SK-N-SH (cell line): Measurements from ENCODE around the gene FAM114A1. TPM values are rescaled to one million over a fixed set of nuclear protein-coding genes. Genes with fewer than 3 reads are reported as not detected.

Source experiments
- CTCF ChIA-PET: fragments of 300-600, 350-600 bp; formaldehyde crosslinking; extraction: SDS; loops from one replicate; lab custom pipeline; 2021; lab: Yijun Ruan, JAX
- POLR2A ChIA-PET: fragments of 350-600 bp; sonication (Branson Sonifier 250); formaldehyde crosslinking; extraction: SDS; loops from one replicate; lab custom pipeline; 2020; ENCODE audit warnings: antibody characterized with exemption, inconsistent platforms; lab: Yijun Ruan, JAX
- DNase-seq: peaks from one replicate; pipeline ENCODE4 v3.0.0; 2012
- H2AFZ ChIP-seq: fragments of 200-600 bp; sonication (generic); 2 replicates; pipeline ENCODE4 v1.8.1; 2016; ENCODE audit warnings: antibody characterized with exemption, mild to moderate bottlenecking, low read depth
- H3F3A ChIP-seq: fragments of 200-600 bp; sonication (generic); replicated peaks from 2 replicates; pipeline ENCODE3; 2016; ENCODE audit warnings: antibody characterized with exemption, mild to moderate bottlenecking; ENCODE audit not compliant: insufficient read depth
- H3K27ac ChIP-seq, 2 experiments: fragments of 200-500 bp in 1 of 2; fragments of 200-600 bp in 1 of 2; sonication (Bioruptor generic) in 1 of 2; sonication (generic), shearing (Covaris generic) in 1 of 2; 2 replicates each; pipeline versions ENCODE4 v1.5.1 to v1.6.1; 2014 to 2016; ENCODE audit warnings: low read depth in 2 of 2, inconsistent platforms in 1 of 2, low read length in 1 of 2, mild to moderate bottlenecking in 1 of 2, mixed read lengths in 1 of 2
- H3K27me3 ChIP-seq: fragments of 200-600 bp; sonication (generic), shearing (Covaris generic); 2 replicates; pipeline ENCODE4 v1.6.1; 2016; ENCODE audit warnings: mixed run types; ENCODE audit not compliant: insufficient read depth
- H3K36me3 ChIP-seq, 2 experiments: fragments of 200-500 bp in 1 of 2; fragments of 200-600 bp in 1 of 2; sonication (Bioruptor generic) in 1 of 2; sonication (generic) in 1 of 2; replicated peaks in 1 of 2; 2 replicates each; pipeline versions ENCODE3 to v1.5.1; 2014 to 2016; ENCODE audit warnings: low read length in 1 of 2, mild to moderate bottlenecking in 1 of 2; ENCODE audit not compliant: insufficient read depth in 2 of 2, control insufficient read depth in 1 of 2
- H3K4me1 ChIP-seq, 2 experiments: fragments of 200-500 bp in 1 of 2; fragments of 200-600 bp in 1 of 2; sonication (Bioruptor generic) in 1 of 2; sonication (generic), shearing (Covaris generic) in 1 of 2; 2 replicates each; pipeline versions ENCODE4 v1.5.1 to v1.6.1; 2014 to 2016; ENCODE audit warnings: low read depth in 1 of 2, low read length in 1 of 2, mixed run types in 1 of 2; ENCODE audit not compliant: insufficient read depth in 2 of 2, control insufficient read depth in 1 of 2
- H3K4me2 ChIP-seq: fragments of 200-600 bp; sonication (generic), shearing (Covaris generic); 2 replicates; pipeline ENCODE4 v1.6.1; 2017; ENCODE audit warnings: mixed run types
- H3K4me3 ChIP-seq, 2 experiments: fragments of 200-500 bp in 1 of 2; fragments of 200-600 bp in 1 of 2; sonication (Bioruptor generic) in 1 of 2; sonication (generic), shearing (Covaris generic) in 1 of 2; 2 replicates each; pipeline versions ENCODE4 v1.5.1 to v1.8.1; 2014 to 2016; ENCODE audit warnings: low read depth in 2 of 2, inconsistent platforms in 1 of 2, low read length in 1 of 2, mild to moderate bottlenecking in 1 of 2, mixed read lengths in 1 of 2, moderate library complexity in 1 of 2
- H3K79me2 ChIP-seq: fragments of 200-600 bp; sonication (generic); 2 replicates; pipeline ENCODE4 v1.8.1; 2017; ENCODE audit warnings: mild to moderate bottlenecking; ENCODE audit not compliant: insufficient read depth
- H3K9ac ChIP-seq: fragments of 200-600 bp; sonication (generic); 2 replicates; pipeline ENCODE4 v1.6.1; 2017; ENCODE audit warnings: mixed run types
- H3K9me2 ChIP-seq: fragments of 200-600 bp; sonication (generic); 2 replicates; pipeline ENCODE4 v1.6.1; 2017; ENCODE audit warnings: mixed run types
- H3K9me3 ChIP-seq: fragments of 200-600 bp; sonication (generic); 2 replicates; pipeline ENCODE4 v1.6.1; 2017; ENCODE audit warnings: mixed run types, mild to moderate bottlenecking, moderate library complexity
- H4K20me1 ChIP-seq: fragments of 200-600 bp; sonication (generic); 2 replicates; pipeline ENCODE4 v1.6.1; 2017; ENCODE audit warnings: mild to moderate bottlenecking, mixed run types; ENCODE audit not compliant: insufficient read depth
- ELF1 ChIP-seq: IDR thresholded peaks from 2 replicates; pipeline ENCODE4 v1.4.0; 2012
- EP300 ChIP-seq, 2 experiments: IDR thresholded peaks; 2 replicates each; pipeline versions ENCODE4 v1.4.0 to v1.6.1; 2012; ENCODE audit warnings: borderline replicate concordance in 1 of 2, low read depth in 1 of 2, low read length in 1 of 2
- EZH2phosphoT487 ChIP-seq: fragments of 200-600 bp; sonication (generic); IDR thresholded peaks from 2 replicates; pipeline ENCODE4 v1.6.1; 2017; ENCODE audit warnings: low read depth, mixed run types, mild to moderate bottlenecking, antibody characterized with exemption, moderate library complexity, borderline replicate concordance
- FOXJ3 ChIP-seq: sonication (generic); formaldehyde crosslinking; IDR thresholded peaks from 2 replicates; pipeline ENCODE4 v1.5.1; 2020; ENCODE audit warnings: mild to moderate bottlenecking, missing genetic modification reagents
- FOXM1 ChIP-seq: IDR thresholded peaks from 2 replicates; pipeline ENCODE4 v1.4.0; 2012; ENCODE audit warnings: low read depth, mild to moderate bottlenecking
- GABPA ChIP-seq: IDR thresholded peaks from 2 replicates; pipeline ENCODE4 v1.4.0; 2012; ENCODE audit warnings: low read depth, mild to moderate bottlenecking
- NRF1 ChIP-seq: IDR thresholded peaks from 2 replicates; pipeline ENCODE4 v1.6.1; 2012; ENCODE audit warnings: low read depth, mild to moderate bottlenecking, low read length
- PBX3 ChIP-seq: IDR thresholded peaks from 2 replicates; pipeline ENCODE4; 2012
- RFX5 ChIP-seq: IDR thresholded peaks from 2 replicates; pipeline ENCODE4 v1.6.1; 2012; ENCODE audit warnings: mild to moderate bottlenecking, improper control_type of control experiment, low read length
- SIN3A ChIP-seq: IDR thresholded peaks from 2 replicates; pipeline ENCODE4 v1.6.1; 2012; ENCODE audit warnings: low read depth, mild to moderate bottlenecking, low read length, moderate library complexity, borderline replicate concordance
- SMC3 ChIP-seq: IDR thresholded peaks from 2 replicates; pipeline ENCODE4 v1.6.1; 2012; ENCODE audit warnings: low read depth, low read length, improper control_type of control experiment
- TAF1 ChIP-seq: IDR thresholded peaks from 2 replicates; pipeline ENCODE4 v1.6.1; 2012; ENCODE audit warnings: low read depth, mild to moderate bottlenecking, low read length, moderate library complexity, borderline replicate concordance
- TCF12 ChIP-seq: IDR thresholded peaks from 2 replicates; pipeline ENCODE4 v1.4.0; 2012
- TEAD4 ChIP-seq: IDR thresholded peaks from 2 replicates; pipeline ENCODE4 v1.4.0; 2012; ENCODE audit warnings: mild to moderate bottlenecking, borderline replicate concordance; ENCODE audit not compliant: insufficient read depth
- YY1 ChIP-seq: IDR thresholded peaks from 2 replicates; pipeline ENCODE4 v1.4.0; 2012; ENCODE audit warnings: low read depth, mild to moderate bottlenecking
- WGBS: methylation state at CpG from one replicate; pipeline ENCODE4 v1.1.6; 2017; ENCODE audit warnings: low lambda C conversion rate; 5-methylcytosine and 5-hydroxymethylcytosine counted together
- polyA plus RNA-seq, 3 experiments: library from polyadenylated mRNA; depleted of rRNA; stranded (reverse); fragments of >200 nt; gene quantifications; 2 replicates each; pipeline ENCODE4 v1.2.3, GENCODE V29; 2012
- TF ChIP-seq, protein P1 (sequence below): IDR thresholded peaks from 2 replicates; pipeline ENCODE4 v1.4.0; 2012; ENCODE audit warnings: low read depth
- TF ChIP-seq, protein P2 (sequence below): fragments of 200-600 bp; sonication (generic); IDR thresholded peaks from 2 replicates; pipeline ENCODE4 v1.6.1; 2017; ENCODE audit warnings: antibody characterized with exemption, mild to moderate bottlenecking, moderate library complexity

The FAM114A1 gene
- polyA plus RNA-seq, 1 of the 3 experiments (the other 2 are of a cell fraction): 54.2 TPM

GRCh38 chr4:38983787-38984598, 116.4 kb downstream of the FAM114A1 start:
- no peaks in the 10 kb centered on the region for H4K20me1 ChIP-seq
- no peaks in the 10 kb centered on the region for H3K79me2 ChIP-seq
- CTCF ChIA-PET: interaction anchor here (0.7 to 1.8 kb wide), 3 partner anchors 81 to 668 kb away, joined by 3 to 7 read pairs (median 3); no protein-coding TSS in a partner anchor
- H3K4me3 ChIP-seq: no peak overlapping the region
- H3K27me3 ChIP-seq: no peaks in the 10 kb centered on the region
- H3K4me1 ChIP-seq: peaks cover 18 to 29% of the 10 kb centered on the region in 2 experiments; a peak in 3 of 4 replicates
- H3K9me3 ChIP-seq: no peaks in the 10 kb centered on the region
- TF ChIP-seq EP300 (IDR thresholded peaks at IDR 0.05; ENCODE audit: borderline replicate concordance in 1 of 2, low read depth in 1 of 2, low read length in 1 of 2) (0 out of 4 replicates have a peak, but pooled peaks of 1 of the 2 experiments have one; percentile 26), GABPA (no peak)
- POLR2A ChIA-PET: interaction anchor here (0.7 kb wide), 1 partner anchor 313 kb away, joined by 3 read pairs; no protein-coding TSS in a partner anchor
- peak; percentile 11 for DNase-seq
- no peaks in the 10 kb centered on the region for H3K9me2 ChIP-seq
- H2AFZ ChIP-seq: peak overlapping the region; percentile 32; the same call in 1 of the 2 replicates
- no peak overlapping the region for H3K27ac ChIP-seq
- no peak overlapping the region for H3K9ac ChIP-seq
- no peaks in the 10 kb centered on the region for H3K36me3 ChIP-seq
- no peaks in the 10 kb centered on the region for H3F3A ChIP-seq
- H3K4me2 ChIP-seq: no peak overlapping the region
- 75% methylated on average over 12 of the region's 12 CpGs for WGBS

- Histone ChIP-seq H3K9me3 (no peaks in the 10 kb centered on the region), H3K27me3 (no peaks in the 10 kb centered on the region), H3K4me3 (no peak overlapping the region), H2AFZ (no peak overlapping the region), H3K36me3 (no peaks in the 10 kb centered on the region), H3K4me1 (peaks cover 18 to 20% of the 10 kb centered on the region in 2 experiments; a peak in 3 of 4 replicates), H3F3A (no peaks in the 10 kb centered on the region), H3K79me2 (no peaks in the 10 kb centered on the region), H3K9ac (no peak overlapping the region), H3K4me2 (no peak overlapping the region), H4K20me1 (no peaks in the 10 kb centered on the region), H3K27ac (no peak overlapping the region), H3K9me2 (no peaks in the 10 kb centered on the region)
- WGBS: 91% methylated on average over 10 of the region's 10 CpGs
- DNase-seq: no peak
- TF ChIP-seq ELF1 (no peak), EZH2phosphoT487 (no peak)
- TF ChIP-seq, protein P1, sequence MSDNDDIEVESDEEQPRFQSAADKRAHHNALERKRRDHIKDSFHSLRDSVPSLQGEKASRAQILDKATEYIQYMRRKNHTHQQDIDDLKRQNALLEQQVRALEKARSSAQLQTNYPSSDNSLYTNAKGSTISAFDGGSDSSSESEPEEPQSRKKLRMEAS: no peak
- POLR2A ChIA-PET: no interaction called here
- CTCF ChIA-PET: interaction anchor here (0.8 to 1.8 kb wide), 3 partner anchors 24 to 149 kb away, joined by 3 to 7 read pairs (median 3); no protein-coding TSS in a partner anchor
Measured at GRCh38 chr4:38985410-38986100, 117.9 kb downstream of the FAM114A1 start.

- Histone ChIP-seq H3K9me2 (no peaks in the 10 kb centered on the region), H3K27me3 (no peaks in the 10 kb centered on the region), H3K79me2 (no peaks in the 10 kb centered on the region), H3K36me3 (no peaks in the 10 kb centered on the region), H3F3A (no peaks in the 10 kb centered on the region), H2AFZ (no peak overlapping the region), H3K4me3 (no peak overlapping the region), H3K4me2 (no peak overlapping the region), H3K27ac (no peak overlapping the region), H3K9ac (no peak overlapping the region), H4K20me1 (no peaks in the 10 kb centered on the region), H3K4me1 (peaks cover 6 to 8% of the 10 kb centered on the region in 2 experiments; a peak in 3 of 4 replicates), H3K9me3 (no peaks in the 10 kb centered on the region)
- no peak for DNase-seq
- ChIA-PET POLR2A (no interaction called here), CTCF (interaction anchor here (0.9 to 2.1 kb wide), 3 partner anchors 10 to 148 kb away, joined by 3 to 9 read pairs (median 4); no protein-coding TSS in a partner anchor)
- no peak for TF ChIP-seq SIN3A
- TF ChIP-seq EP300 (IDR thresholded peaks at IDR 0.05; ENCODE audit: borderline replicate concordance in 1 of 2, low read depth in 1 of 2, low read length in 1 of 2): no peak
- no peak for TF ChIP-seq TCF12
- TF ChIP-seq FOXJ3 (CRISPR knock-in tag): no peak
- TF ChIP-seq, protein P2, sequence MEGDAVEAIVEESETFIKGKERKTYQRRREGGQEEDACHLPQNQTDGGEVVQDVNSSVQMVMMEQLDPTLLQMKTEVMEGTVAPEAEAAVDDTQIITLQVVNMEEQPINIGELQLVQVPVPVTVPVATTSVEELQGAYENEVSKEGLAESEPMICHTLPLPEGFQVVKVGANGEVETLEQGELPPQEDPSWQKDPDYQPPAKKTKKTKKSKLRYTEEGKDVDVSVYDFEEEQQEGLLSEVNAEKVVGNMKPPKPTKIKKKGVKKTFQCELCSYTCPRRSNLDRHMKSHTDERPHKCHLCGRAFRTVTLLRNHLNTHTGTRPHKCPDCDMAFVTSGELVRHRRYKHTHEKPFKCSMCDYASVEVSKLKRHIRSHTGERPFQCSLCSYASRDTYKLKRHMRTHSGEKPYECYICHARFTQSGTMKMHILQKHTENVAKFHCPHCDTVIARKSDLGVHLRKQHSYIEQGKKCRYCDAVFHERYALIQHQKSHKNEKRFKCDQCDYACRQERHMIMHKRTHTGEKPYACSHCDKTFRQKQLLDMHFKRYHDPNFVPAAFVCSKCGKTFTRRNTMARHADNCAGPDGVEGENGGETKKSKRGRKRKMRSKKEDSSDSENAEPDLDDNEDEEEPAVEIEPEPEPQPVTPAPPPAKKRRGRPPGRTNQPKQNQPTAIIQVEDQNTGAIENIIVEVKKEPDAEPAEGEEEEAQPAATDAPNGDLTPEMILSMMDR: no peak
- TF ChIP-seq PBX3: no peak
- TF ChIP-seq GABPA: no peak
- no peak for TF ChIP-seq TEAD4
- TF ChIP-seq TAF1: no peak
- no peak for TF ChIP-seq RFX5
- TF ChIP-seq SMC3: no peak
- no peak for TF ChIP-seq FOXM1
- no peak for TF ChIP-seq ELF1
- TF ChIP-seq NRF1: no peak
- no peak for TF ChIP-seq YY1
Measured at GRCh38 chr4:38987491-38987890, 119.9 kb downstream of the FAM114A1 start.
